GM12878 (cell line): ENCODE data around the gene CAB39. TPM values are rescaled to one million over a fixed set of nuclear protein-coding genes. Genes with fewer than 3 reads are reported as not detected.

ENCODE experiments used
- ATAC-seq: fragments of 200-7000 bp; cut with Tn5 transposase; 3 replicates; pipeline ENCODE4 v1.9.1; 2020; ENCODE audit warnings: mild to moderate bottlenecking, moderate library complexity
- BruUV-seq: library from RNA; stranded (reverse); fragments of 400-500 nt; replicated peaks from 2 replicates; lab custom pipeline; 2021; lab: Mats Ljungman, UMichigan
- CTCF ChIA-PET: fragments of 300-600 bp; sonication (Branson Sonifier 250); formaldehyde crosslinking; extraction: SDS; loops from one replicate; lab custom pipeline; 2021; ENCODE audit warnings: inconsistent platforms; lab: Yijun Ruan, JAX
- POLR2A ChIA-PET: fragments of 350-600 bp; formaldehyde crosslinking; extraction: SDS; loops from one replicate; lab custom pipeline; 2021; ENCODE audit warnings: inconsistent platforms; lab: Charles Lee
- RAD21 ChIA-PET: fragments of 300-600 bp; sonication (Branson Sonifier 250); formaldehyde crosslinking; loops from one replicate; lab custom pipeline; 2023; ENCODE audit warnings: antibody characterized with exemption; ENCODE audit not compliant: unreplicated experiment; lab: Charles Lee
- SMC1A ChIA-PET: fragments of 300-600 bp; sonication (Branson Sonifier 250); formaldehyde crosslinking; loops from one replicate; lab custom pipeline; 2023; ENCODE audit not compliant: unreplicated experiment, uncharacterized antibody; lab: Charles Lee
- DNase-seq: peaks from one replicate; pipeline ENCODE4 v3.0.0-alpha.2; 2011; ENCODE audit warnings: low read depth, low spot score
- FAIRE-seq: peaks from 3 replicates; lab custom pipeline; 2011; peaks lifted over from hg19 to GRCh38; lab: Jason Lieb, UNC
- H2AFZ ChIP-seq: 2 replicates; pipeline ENCODE4 v1.6.0; 2011; ENCODE audit warnings: low read depth, low read length, control low read depth; ENCODE audit not compliant: control insufficient read depth
- H3K27ac ChIP-seq: 2 replicates; pipeline ENCODE4 v1.5.1; 2011; ENCODE audit warnings: control low read depth; ENCODE audit not compliant: control insufficient read depth, insufficient read depth
- H3K27me3 ChIP-seq, 2 experiments: replicated peaks in 1 of 2; 2 replicates each; pipeline versions ENCODE4 v1.6.0 to v1.6.1; 2011; ENCODE audit warnings: low read length in 1 of 2; ENCODE audit not compliant: control insufficient read depth in 2 of 2, insufficient read depth in 2 of 2
- H3K36me3 ChIP-seq, 2 experiments: 2 replicates each; pipeline ENCODE4 v1.5.1; 2011; ENCODE audit warnings: low read length in 1 of 2; ENCODE audit not compliant: control insufficient read depth in 2 of 2, insufficient read depth in 2 of 2
- H3K4me1 ChIP-seq: 2 replicates; pipeline ENCODE4 v1.6.1; 2011; ENCODE audit warnings: mild to moderate bottlenecking, low read length, moderate library complexity, mixed read lengths; ENCODE audit not compliant: control insufficient read depth, insufficient read depth
- H3K4me2 ChIP-seq: 2 replicates; pipeline ENCODE4 v1.6.0; 2011; ENCODE audit warnings: control low read depth; ENCODE audit not compliant: control insufficient read depth, insufficient read depth
- H3K4me3 ChIP-seq: fragments of 200-600 bp; sonication (generic); 2 replicates; pipeline ENCODE4 v1.5.1; 2016
- H3K79me2 ChIP-seq: 2 replicates; pipeline ENCODE4 v1.6.0; 2011; ENCODE audit warnings: low read length; ENCODE audit not compliant: control insufficient read depth, insufficient read depth
- H3K9ac ChIP-seq: 2 replicates; pipeline ENCODE4 v1.8.0; 2011; ENCODE audit warnings: low read length, control low read depth, mixed read lengths; ENCODE audit not compliant: control insufficient read depth, insufficient read depth
- H3K9me3 ChIP-seq: replicated peaks from 3 replicates; pipeline ENCODE4 v1.5.1; 2011; ENCODE audit warnings: mild to moderate bottlenecking, low read length; ENCODE audit not compliant: control insufficient read depth, insufficient read depth
- H4K20me1 ChIP-seq: 2 replicates; pipeline ENCODE4 v1.6.0; 2011; ENCODE audit not compliant: control insufficient read depth, insufficient read depth
- RFX5 ChIP-seq: IDR thresholded peaks from 2 replicates; pipeline ENCODE4 v1.6.1; 2011; ENCODE audit warnings: low read depth, low read length, improper control_type of control experiment
- SIX5 ChIP-seq: IDR thresholded peaks from 2 replicates; pipeline ENCODE4 v1.6.1; 2011; ENCODE audit warnings: mild to moderate bottlenecking, low read depth, low read length, moderate library complexity; ENCODE audit not compliant: severe bottlenecking
- STAT3 ChIP-seq: IDR thresholded peaks from 2 replicates; pipeline ENCODE4 v1.6.1; 2011; ENCODE audit warnings: low read depth, low read length, improper control_type of control experiment
- WGBS: methylation state at CpG from one replicate; pipeline ENCODE4 v1.1.6; 2016; ENCODE audit warnings: low lambda C conversion rate; ENCODE audit not compliant: insufficient replicate concordance, insufficient coverage; ENCODE audit errors: missing lambda C conversion rate; 5-methylcytosine and 5-hydroxymethylcytosine counted together
- in situ Hi-C: fragments of 300-500 bp; cut with MboI; formaldehyde crosslinking; loops from 9 replicates; pipeline ENCODE4 v1.14.3; 2018; ENCODE audit warnings: mixed read lengths
- intact Hi-C: fragments of 100-400 bp; cut with micrococcal nuclease; formaldehyde crosslinking; loops from one replicate; pipeline ENCODE4 v1.14.2; 2022; ENCODE audit not compliant: unreplicated experiment
- polyA plus RNA-seq, 11 experiments: library from polyadenylated mRNA; depleted of rRNA in 4 of 11; unstranded in 6 of 11; stranded (reverse) in 5 of 11; fragments of >200 nt; fragmentation: Nextera tagmentation in 4 of 11; fragmentation: Illumina TruSeq in 1 of 11; extraction: Ambion mirVana in 4 of 11; extraction: Trizol in 1 of 11; gene quantifications; 1 replicate in 1 of 11; 2 replicates in 10 of 11; pipeline versions ENCODE4 v1.2.1 to v1.2.3, GENCODE V29; 2011 to 2016; ENCODE audit warnings: inconsistent platforms in 2 of 11, missing spikeins in 2 of 11, low read depth in 1 of 11
- total RNA-seq, 4 experiments: library from RNA; depleted of rRNA in 3 of 4; stranded (reverse); fragments of >200 nt in 3 of 4; fragmentation: Illumina TruSeq in 1 of 4; extraction: Trizol in 1 of 4; gene quantifications; 2 replicates each; pipeline versions ENCODE4 v1.2.1 to v1.2.3, GENCODE V29; 2013 to 2021
- TF ChIP-seq, protein P1 (sequence below): fragments of 450-650 bp; formaldehyde crosslinking; IDR thresholded peaks from 2 replicates; pipeline ENCODE4 v1.4.0; 2020; ENCODE audit warnings: mild to moderate bottlenecking, moderate library complexity
- TF ChIP-seq, protein P2 (sequence below): IDR thresholded peaks from 2 replicates; pipeline ENCODE4 v1.6.1; 2011; ENCODE audit warnings: borderline replicate concordance, low read depth, mild to moderate bottlenecking, moderate library complexity, low read length; ENCODE audit not compliant: insufficient read depth, poor library complexity, severe bottlenecking
- TF ChIP-seq, protein P3 (sequence below): IDR thresholded peaks from 2 replicates; pipeline ENCODE4 v1.6.1; 2012; ENCODE audit warnings: low read depth, low read length, improper control_type of control experiment

The CAB39 gene
- total and polyA plus RNA-seq, 10 of the 15 experiments (the other 5 are each of a cell fraction or from before 2014, with no cell fraction given): 13.3 to 129 (median 62.9) TPM

DNA sequence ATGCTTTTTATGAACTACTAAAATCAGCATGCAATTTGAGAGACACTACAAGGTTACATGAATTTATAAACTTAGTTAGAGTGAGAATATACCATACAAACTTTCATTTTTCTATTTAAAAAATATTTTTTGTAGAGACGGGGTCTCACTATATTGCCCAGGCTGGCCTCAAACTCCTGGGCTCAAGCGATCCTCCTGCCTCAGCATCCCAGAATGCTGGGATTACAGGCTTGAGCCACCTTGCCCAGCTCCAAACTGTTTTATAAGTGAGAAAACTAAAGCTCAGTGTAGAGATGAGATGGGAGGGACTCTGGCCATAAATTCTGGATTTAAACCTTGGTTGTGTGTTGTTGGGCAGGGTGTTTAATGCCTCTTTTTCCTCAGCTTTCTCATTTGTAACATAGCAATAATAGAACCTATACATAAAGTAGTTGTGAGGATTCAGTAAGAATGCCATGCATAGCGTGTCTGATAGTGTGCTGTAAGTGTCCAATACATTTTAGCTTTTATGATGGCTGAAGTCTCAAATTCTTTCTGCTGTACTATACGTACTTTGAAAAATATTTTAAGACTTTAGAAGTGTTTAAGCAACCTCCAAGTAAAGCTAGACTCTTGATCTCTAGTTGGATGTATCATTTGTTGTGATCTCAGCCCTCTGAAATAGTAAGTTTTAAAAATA, 9.7 kb downstream of the CAB39 start:
- in situ Hi-C loops (no loop called here), intact Hi-C loops (no loop called here)
- WGBS: 95% methylated on average over 4 of the region's 4 CpGs
- BruUV-seq: no TSS peak
- H3K27me3 ChIP-seq: no peaks in the 10 kb centered on the region
- H3K4me3 ChIP-seq: no peak overlapping the region
- H3K36me3 ChIP-seq: peaks cover 8 to 27% of the 10 kb centered on the region in 2 experiments
- H4K20me1 ChIP-seq: no peaks in the 10 kb centered on the region
- H3K4me1 ChIP-seq: peaks cover 34% of the 10 kb centered on the region
- ChIA-PET SMC1A (interaction anchor here (0.7 to 3.7 kb wide), 18 partner anchors 8 to 76 kb away, joined by 3 to 18 read pairs (median 5); no protein-coding TSS in a partner anchor), RAD21 (interaction anchor here (0.8 to 2.0 kb wide), 9 partner anchors 8 to 108 kb away, joined by 3 to 14 read pairs (median 5); no protein-coding TSS in a partner anchor), CTCF (interaction anchor here (0.6 to 2.5 kb wide), 10 partner anchors 8 to 115 kb away, joined by 3 to 12 read pairs (median 4); no protein-coding TSS in a partner anchor), POLR2A (interaction anchor here (0.6 to 2.1 kb wide), 5 partner anchors 9 to 82 kb away, joined by 3 to 16 read pairs (median 5); partner anchors contain the start of gene CAB39)
- no peak overlapping the region for H3K9ac ChIP-seq
- FAIRE-seq: no peak
- peaks cover 76% of the 10 kb centered on the region for H3K79me2 ChIP-seq
- H3K9me3 ChIP-seq: peaks cover 5% of the 10 kb centered on the region; the same call in 2 of the 3 replicates
- TF ChIP-seq SIX5 (no peak), STAT3 (no peak), RFX5 (no peak)
- TF ChIP-seq, protein P1, sequence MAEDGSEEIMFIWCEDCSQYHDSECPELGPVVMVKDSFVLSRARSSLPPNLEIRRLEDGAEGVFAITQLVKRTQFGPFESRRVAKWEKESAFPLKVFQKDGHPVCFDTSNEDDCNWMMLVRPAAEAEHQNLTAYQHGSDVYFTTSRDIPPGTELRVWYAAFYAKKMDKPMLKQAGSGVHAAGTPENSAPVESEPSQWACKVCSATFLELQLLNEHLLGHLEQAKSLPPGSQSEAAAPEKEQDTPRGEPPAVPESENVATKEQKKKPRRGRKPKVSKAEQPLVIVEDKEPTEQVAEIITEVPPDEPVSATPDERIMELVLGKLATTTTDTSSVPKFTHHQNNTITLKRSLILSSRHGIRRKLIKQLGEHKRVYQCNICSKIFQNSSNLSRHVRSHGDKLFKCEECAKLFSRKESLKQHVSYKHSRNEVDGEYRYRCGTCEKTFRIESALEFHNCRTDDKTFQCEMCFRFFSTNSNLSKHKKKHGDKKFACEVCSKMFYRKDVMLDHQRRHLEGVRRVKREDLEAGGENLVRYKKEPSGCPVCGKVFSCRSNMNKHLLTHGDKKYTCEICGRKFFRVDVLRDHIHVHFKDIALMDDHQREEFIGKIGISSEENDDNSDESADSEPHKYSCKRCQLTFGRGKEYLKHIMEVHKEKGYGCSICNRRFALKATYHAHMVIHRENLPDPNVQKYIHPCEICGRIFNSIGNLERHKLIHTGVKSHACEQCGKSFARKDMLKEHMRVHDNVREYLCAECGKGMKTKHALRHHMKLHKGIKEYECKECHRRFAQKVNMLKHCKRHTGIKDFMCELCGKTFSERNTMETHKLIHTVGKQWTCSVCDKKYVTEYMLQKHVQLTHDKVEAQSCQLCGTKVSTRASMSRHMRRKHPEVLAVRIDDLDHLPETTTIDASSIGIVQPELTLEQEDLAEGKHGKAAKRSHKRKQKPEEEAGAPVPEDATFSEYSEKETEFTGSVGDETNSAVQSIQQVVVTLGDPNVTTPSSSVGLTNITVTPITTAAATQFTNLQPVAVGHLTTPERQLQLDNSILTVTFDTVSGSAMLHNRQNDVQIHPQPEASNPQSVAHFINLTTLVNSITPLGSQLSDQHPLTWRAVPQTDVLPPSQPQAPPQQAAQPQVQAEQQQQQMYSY: no peak
- TF ChIP-seq, protein P2, sequence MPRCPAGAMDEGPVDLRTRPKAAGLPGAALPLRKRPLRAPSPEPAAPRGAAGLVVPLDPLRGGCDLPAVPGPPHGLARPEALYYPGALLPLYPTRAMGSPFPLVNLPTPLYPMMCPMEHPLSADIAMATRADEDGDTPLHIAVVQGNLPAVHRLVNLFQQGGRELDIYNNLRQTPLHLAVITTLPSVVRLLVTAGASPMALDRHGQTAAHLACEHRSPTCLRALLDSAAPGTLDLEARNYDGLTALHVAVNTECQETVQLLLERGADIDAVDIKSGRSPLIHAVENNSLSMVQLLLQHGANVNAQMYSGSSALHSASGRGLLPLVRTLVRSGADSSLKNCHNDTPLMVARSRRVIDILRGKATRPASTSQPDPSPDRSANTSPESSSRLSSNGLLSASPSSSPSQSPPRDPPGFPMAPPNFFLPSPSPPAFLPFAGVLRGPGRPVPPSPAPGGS: no peak
- TF ChIP-seq, protein P3, sequence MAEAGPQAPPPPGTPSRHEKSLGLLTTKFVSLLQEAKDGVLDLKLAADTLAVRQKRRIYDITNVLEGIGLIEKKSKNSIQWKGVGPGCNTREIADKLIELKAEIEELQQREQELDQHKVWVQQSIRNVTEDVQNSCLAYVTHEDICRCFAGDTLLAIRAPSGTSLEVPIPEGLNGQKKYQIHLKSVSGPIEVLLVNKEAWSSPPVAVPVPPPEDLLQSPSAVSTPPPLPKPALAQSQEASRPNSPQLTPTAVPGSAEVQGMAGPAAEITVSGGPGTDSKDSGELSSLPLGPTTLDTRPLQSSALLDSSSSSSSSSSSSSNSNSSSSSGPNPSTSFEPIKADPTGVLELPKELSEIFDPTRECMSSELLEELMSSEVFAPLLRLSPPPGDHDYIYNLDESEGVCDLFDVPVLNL: no peak
- peak overlapping the region; percentile 68; the same call in 1 of the 2 replicates for H3K4me2 ChIP-seq
- no peak for ATAC-seq
- H3K27ac ChIP-seq: peak overlapping the region; percentile 65; the same call in 1 of the 2 replicates
- no peak overlapping the region for H2AFZ ChIP-seq
- DNase-seq: no peak
